T-helper 2 cell treated with Interferon-gamma antibody and Interleukin-4, amounts not matched to agents 5 μg/mL and 100 μg/mL, for 36 hours (primary cell): Measurements from ENCODE around the gene NOP53.
"Not testable (repeated sequence)": the region's sequence is repeated elsewhere in the genome, so short reads cannot be mapped to it uniquely, and the experiment has no call there.

ENCODE experiments used
- DNase-seq: peaks from one replicate; pipeline ENCODE4 v3.0.0; 2021; ENCODE audit warnings: low spot score
- H3K27ac Mint-ChIP-seq: one replicate; pipeline ENCODE4 v1.8.0; 2021; ENCODE audit warnings: mild to moderate bottlenecking, mixed read lengths
- H3K27me3 Mint-ChIP-seq: one replicate; pipeline ENCODE4 v1.8.0; 2021; ENCODE audit warnings: low read depth, mixed read lengths
- H3K36me3 Mint-ChIP-seq: one replicate; pipeline ENCODE4 v1.8.0; 2021; ENCODE audit warnings: low read depth, mixed read lengths
- H3K4me1 Mint-ChIP-seq: one replicate; pipeline ENCODE4 v1.8.0; 2021; ENCODE audit warnings: low read depth, mixed read lengths
- H3K4me3 Mint-ChIP-seq: one replicate; pipeline ENCODE4 v1.8.0; 2022; ENCODE audit warnings: mild to moderate bottlenecking, moderate library complexity, mixed read lengths
- H3K9me3 Mint-ChIP-seq: one replicate; pipeline ENCODE4 v1.8.0; 2021; ENCODE audit warnings: mixed read lengths

NOP53 gene

DNA sequence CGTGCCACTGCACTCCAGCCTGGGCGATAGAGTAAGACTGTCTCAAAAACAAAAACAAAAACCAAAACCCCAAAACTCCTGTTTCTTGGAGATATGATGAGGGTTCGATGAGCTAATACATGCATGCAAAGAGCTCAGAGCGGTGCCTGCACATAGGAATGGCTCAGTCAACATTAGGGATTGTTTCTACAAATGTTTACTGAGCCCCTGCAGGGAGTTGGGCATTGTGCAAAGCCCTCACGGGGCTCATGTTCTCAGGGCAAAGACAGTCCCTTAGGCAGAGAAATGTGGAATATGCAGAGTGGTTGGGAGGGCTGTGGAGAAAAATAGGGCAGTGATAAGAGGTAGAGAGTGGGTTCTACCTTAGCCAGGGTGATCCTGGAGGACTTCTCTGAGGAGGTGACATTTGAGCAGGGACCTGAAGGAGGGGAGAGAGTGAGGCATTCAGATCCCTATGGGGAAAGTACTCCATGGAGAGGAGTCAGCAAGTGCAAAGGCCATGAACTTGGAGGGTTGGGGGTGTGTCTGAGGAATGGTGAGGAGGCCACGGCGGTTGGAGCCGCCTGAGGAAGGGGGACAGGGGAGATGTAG lies 33.6 kb upstream of the NOP53 start:
- Mint-ChIP-seq H3K9me3 (no peaks in the 10 kb centered on the region), H3K4me1 (peaks cover 5% of the 10 kb centered on the region), H3K27ac (no peak overlapping the region), H3K4me3 (no peak overlapping the region), H3K27me3 (peaks cover 28% of the 10 kb centered on the region), H3K36me3 (no peaks in the 10 kb centered on the region)
- no peak for DNase-seq

DNA sequence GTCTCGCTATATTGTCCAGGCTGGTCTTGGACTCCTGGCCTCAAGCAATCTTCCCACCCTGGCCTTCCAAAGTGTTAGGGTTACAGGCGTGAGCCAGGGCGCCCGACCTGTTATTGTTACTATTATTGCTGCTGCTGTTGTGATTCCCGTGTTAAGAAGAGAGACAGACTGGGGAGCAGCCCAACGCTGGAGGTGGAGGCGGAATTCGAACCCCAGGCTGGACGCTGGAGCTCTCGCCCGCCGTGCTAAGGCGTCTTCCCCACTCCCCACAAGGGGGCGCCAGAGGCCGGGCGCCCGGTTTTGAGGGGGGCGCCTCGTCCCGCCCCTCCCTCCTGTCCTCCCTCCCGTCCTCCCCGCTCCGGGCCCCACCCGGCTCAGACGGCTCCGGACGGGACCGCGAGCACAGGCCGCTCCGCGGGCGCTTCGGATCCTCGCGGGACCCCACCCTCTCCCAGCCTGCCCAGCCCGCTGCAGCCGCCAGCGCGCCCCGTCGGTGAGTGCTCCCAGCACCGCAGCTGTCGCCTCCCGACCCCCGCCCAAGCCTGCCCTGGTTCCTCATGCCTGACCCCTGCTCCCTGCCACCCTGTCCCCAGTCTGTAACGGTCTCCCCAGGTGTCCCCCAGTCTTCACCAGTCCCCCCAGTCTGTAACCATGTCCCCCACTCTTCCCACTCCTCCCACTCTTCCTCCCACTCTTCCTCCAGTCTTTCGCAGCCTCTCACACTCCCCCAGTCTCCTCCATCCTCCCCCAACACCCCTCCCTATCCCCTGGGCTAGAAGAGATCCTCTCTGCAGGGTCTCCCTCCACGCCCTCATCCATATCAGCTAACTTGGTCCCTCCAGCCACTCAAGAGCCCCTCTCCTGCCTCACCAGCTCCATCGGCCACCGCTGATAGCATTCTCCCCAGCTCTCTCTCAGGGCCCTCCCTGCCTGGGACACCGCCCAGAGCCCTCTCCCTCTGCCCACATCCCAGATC lies 32.0 kb upstream of the NOP53 start, which contains the start of gene EHD2:
TSS of gene EHD2 (plus strand) at position 377 of the 976 bp plus-strand sequence. CDS start 3,191 bp downstream, outside the sequence.
- Mint-ChIP-seq H3K4me3 (peak within 1 kb of the TSS; percentile 24), H3K4me1 (peaks cover 5% of the 10 kb centered on the region), H3K36me3 (no peaks in the 10 kb centered on the region), H3K27ac (no peak within 1 kb of the TSS), H3K9me3 (no peaks in the 10 kb centered on the region), H3K27me3 (peaks cover 28% of the 10 kb centered on the region)
- DNase-seq, result peak; percentile 25

DNA sequence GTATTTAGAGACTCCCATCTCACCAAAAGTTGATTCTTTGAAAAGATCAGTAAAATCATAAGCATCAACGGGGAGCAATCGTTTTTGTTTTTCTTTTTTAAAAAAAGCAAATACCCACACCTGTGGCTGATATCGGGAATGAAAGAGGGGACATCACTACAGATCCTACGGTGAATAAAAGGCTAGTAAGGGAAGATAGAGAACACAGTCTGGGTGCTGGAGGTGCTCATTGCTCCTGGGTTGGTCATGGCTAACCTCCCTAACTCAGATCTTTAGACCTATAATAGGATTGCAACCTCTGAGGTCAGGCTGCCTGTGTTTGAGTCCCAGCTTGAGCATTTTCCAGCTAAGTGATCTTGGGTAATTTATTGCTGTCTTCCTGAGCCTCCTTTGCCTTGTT lies 31.0 kb upstream of the NOP53 start:
- H3K27ac Mint-ChIP-seq, result no peak overlapping the region
- DNase-seq, result no peak
- H3K9me3 Mint-ChIP-seq, result no peaks in the 10 kb centered on the region

DNA sequence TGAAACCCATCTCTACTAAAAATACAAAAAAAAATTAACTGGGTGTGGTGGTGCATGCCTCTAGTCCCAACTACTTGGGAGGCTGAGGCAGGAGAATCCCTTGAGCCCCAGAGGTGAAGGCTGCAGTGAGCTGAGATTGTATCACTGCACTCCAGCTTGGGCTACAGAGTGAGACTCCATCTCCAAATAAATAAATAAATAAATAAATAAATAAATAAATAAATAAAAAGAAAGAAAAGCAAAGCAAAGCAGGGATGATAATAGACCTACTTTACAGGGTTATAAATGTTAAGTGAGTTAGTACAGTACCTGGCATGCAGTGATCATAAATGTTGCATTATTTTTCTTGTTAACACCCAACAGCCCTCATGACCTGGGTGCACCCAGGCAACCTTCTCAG lies 30.5 kb upstream of the NOP53 start:
- not testable (repeated sequence) for H3K36me3 Mint-ChIP-seq, H3K27ac Mint-ChIP-seq, DNase-seq, H3K9me3 Mint-ChIP-seq, H3K4me3 Mint-ChIP-seq, H3K4me1 Mint-ChIP-seq
- H3K27me3 Mint-ChIP-seq, result peaks cover 28% of the 10 kb centered on the region

More for the DNA sequence above, 31.0 kb upstream of the NOP53 start:
- H3K4me3 Mint-ChIP-seq, result no peak overlapping the region
- no peaks in the 10 kb centered on the region for H3K36me3 Mint-ChIP-seq
- peaks cover 5% of the 10 kb centered on the region for H3K4me1 Mint-ChIP-seq
- peaks cover 28% of the 10 kb centered on the region for H3K27me3 Mint-ChIP-seq

DNA sequence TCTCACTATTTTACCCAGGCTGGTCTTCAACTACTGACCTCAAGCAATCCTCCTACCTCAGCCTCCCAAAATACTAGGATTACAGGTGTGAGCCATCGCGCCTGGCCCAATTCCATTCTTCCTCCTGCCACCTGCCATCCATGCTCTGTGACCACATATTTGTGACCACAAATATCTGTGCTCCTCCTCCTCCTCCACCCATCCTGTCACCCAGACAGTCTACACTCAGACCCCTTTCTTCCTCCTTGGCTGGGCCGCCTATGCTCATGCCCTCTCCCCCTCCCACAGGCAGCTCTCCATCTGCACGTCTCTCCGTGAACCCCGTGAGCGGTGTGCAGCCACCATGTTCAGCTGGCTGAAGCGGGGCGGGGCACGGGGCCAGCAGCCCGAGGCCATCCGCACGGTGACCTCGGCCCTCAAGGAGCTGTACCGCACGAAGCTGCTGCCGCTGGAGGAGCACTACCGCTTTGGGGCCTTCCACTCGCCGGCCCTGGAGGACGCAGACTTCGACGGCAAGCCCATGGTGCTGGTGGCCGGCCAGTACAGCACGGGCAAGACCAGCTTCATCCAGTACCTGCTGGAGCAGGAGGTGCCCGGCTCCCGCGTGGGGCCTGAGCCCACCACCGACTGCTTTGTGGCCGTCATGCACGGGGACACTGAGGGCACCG lies 28.9 kb upstream of the NOP53 start:
- Mint-ChIP-seq H3K27me3 (peaks cover 28% of the 10 kb centered on the region), H3K36me3 (no peaks in the 10 kb centered on the region), H3K9me3 (no peaks in the 10 kb centered on the region), H3K4me1 (peaks cover 5% of the 10 kb centered on the region), H3K27ac (no peak overlapping the region), H3K4me3 (no peak overlapping the region)
- DNase-seq, result no peak

DNA sequence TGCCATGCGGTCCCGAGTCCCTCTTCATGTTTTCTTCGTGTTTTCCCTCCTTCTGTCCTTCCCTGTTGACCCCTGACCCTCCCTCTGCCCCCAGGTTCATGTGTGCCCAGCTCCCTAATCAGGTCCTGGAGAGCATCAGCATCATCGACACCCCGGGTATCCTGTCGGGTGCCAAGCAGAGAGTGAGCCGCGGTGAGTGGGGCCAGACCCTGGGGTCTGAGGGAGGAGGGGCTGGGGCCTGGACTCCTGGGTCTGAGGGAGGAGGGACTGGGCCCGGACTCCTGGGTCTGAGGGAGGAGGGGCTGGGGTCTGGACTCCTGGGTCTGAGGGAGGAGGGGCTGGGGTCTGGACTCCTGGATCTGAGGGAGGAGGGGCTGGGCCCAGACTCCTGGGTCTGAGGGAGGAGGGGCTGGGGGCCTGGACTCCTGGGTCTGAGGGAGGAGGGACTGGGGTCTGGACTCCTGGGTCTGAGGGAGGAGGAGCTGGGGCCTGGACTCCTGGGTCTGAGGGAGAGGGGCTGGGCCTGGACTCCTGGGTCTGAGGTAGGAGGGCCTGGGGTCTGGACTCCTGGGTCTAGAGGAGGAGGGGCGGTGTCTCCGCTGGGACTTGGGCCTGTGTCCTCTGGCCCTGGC lies 26.8 kb upstream of the NOP53 start:
- H3K4me3 Mint-ChIP-seq, H3K36me3 Mint-ChIP-seq, H3K4me1 Mint-ChIP-seq, H3K27ac Mint-ChIP-seq, H3K9me3 Mint-ChIP-seq, DNase-seq: not testable (repeated sequence)
- peaks cover 20% of the 10 kb centered on the region for H3K27me3 Mint-ChIP-seq

DNA sequence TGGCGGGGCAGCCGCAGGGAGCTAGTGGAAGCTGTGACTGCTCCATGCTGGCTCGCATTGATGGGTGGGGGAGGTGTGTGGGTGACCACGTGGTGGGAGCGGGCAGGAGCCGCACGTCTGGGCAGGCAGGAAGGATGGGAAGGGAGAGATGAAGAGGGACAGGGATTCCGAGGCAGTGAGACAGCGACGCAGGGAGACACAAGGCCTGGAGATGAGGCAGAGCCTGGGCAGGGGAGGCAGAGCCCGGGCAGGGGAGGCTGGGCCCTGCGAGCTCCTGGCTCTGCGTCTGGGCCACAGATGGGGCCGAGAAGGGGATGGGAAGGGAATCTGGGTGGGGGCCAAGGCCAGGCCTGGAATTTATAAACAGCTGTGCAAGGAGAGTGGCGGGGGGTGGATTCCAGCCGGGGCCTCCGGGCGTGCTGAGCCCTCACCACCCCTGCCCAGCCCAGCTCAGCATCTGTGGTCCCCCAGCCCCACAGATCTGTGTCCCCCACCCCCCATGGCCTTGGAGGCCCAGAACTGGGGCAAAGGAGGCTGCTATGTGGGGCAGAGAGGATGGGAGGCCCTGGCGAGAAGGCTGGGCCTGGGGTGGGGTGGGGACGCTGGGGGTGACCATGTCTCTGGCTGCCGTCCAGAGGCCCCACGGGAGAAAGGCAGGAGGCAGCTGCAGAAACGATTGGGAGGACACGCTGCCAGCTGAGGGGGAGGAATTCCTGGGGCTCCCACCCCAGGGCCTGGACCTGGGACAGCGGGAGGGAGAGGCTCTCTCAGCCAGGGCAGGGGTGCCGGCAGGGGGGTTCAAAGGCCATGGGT lies 26.1 kb upstream of the NOP53 start:
- no peak overlapping the region for H3K4me3 Mint-ChIP-seq
- no peaks in the 10 kb centered on the region for H3K36me3 Mint-ChIP-seq
- no peaks in the 10 kb centered on the region for H3K4me1 Mint-ChIP-seq
- H3K9me3 Mint-ChIP-seq, result no peaks in the 10 kb centered on the region
- no peak overlapping the region for H3K27ac Mint-ChIP-seq
- DNase-seq, result no peak
- peaks cover 13% of the 10 kb centered on the region for H3K27me3 Mint-ChIP-seq

DNA sequence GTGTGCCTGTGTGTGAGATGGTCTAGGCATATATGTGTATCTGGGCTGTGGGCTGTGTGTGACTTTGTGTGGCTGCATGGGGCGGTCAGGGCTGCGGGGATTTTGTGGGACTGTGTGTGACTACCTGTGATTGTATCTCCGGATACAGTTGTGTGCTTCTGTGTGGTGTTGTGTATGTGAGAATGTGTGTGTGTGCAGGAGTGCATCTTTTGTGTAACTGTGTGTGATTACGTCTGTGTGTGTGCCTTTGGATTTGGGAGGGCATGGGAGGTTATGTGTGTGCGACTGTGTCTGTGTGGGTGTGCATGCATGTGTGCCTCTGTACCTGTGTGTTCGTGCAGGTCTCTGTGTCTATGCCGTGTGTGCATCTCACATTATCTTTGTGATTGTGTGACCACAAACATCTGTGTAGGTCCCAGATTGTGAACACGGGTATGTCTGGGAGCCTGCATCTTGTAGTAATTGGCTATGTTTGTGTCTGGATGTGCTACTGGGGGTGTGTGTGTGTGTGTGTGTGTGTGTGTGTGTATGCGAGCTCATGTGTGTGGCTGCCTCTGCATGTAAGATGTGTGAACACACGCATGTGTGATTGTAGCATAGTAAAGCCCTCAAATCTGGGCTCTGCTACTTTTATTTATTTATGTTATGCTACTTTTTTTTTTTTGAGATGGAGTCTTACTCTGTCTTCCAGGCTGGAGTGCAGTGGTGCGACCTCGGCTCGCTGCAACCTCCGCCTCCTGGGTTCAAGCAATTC lies 24.5 kb upstream of the NOP53 start:
- Mint-ChIP-seq H3K27me3 (peaks cover 3% of the 10 kb centered on the region), H3K36me3 (no peaks in the 10 kb centered on the region), H3K27ac (no peak overlapping the region), H3K4me1 (no peaks in the 10 kb centered on the region), H3K9me3 (no peaks in the 10 kb centered on the region), H3K4me3 (no peak overlapping the region)
- DNase-seq, result no peak

DNA sequence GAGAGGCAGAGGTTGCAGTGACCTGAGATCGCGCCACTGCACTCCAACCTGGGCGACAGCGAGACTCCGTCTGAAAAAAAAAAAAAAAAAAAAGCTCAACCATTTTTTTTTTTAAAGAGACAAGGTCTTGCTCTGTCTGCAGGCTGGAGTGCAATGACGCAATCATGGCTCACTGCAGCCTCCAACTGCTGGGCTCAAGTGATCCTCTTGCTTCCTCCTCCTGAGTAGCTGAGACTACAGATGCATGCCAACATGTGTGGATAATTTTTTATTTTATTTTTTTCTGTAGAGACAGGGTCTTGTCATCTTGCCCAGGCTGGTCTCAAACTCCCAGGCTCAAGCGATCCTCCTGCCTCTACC lies 21.8 kb upstream of the NOP53 start:
- H3K36me3 Mint-ChIP-seq, result no peaks in the 10 kb centered on the region
- H3K27me3 Mint-ChIP-seq, result no peaks in the 10 kb centered on the region
- no peaks in the 10 kb centered on the region for H3K9me3 Mint-ChIP-seq
- H3K4me3 Mint-ChIP-seq, result no peak overlapping the region
- DNase-seq, result no peak
- H3K4me1 Mint-ChIP-seq, result peaks cover 5% of the 10 kb centered on the region
- no peak overlapping the region for H3K27ac Mint-ChIP-seq

DNA sequence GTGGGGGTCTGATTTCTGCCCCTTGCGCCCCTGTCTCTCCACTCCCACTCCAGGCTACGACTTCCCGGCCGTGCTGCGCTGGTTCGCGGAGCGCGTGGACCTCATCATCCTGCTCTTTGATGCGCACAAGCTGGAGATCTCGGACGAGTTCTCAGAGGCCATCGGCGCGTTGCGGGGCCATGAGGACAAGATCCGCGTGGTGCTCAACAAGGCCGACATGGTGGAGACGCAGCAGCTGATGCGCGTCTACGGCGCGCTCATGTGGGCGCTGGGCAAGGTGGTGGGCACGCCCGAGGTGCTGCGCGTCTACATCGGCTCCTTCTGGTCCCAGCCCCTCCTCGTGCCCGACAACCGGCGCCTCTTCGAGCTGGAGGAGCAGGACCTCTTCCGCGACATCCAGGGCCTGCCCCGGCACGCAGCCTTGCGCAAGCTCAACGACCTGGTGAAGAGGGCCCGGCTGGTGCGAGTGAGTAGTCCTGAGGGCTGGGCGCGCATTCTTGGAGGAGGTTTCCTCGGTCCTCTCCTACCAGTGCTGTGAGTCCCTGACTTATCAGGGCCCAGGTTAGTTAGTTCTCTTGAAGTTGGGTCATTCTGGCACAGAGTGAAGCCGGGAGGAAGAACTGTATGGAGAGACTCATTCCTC lies 19.5 kb upstream of the NOP53 start:
- Mint-ChIP-seq H3K36me3 (no peaks in the 10 kb centered on the region), H3K27me3 (peaks cover 4% of the 10 kb centered on the region), H3K4me3 (no peak overlapping the region), H3K4me1 (peaks cover 19% of the 10 kb centered on the region), H3K27ac (no peak overlapping the region), H3K9me3 (no peaks in the 10 kb centered on the region)
- DNase-seq, result no peak

DNA sequence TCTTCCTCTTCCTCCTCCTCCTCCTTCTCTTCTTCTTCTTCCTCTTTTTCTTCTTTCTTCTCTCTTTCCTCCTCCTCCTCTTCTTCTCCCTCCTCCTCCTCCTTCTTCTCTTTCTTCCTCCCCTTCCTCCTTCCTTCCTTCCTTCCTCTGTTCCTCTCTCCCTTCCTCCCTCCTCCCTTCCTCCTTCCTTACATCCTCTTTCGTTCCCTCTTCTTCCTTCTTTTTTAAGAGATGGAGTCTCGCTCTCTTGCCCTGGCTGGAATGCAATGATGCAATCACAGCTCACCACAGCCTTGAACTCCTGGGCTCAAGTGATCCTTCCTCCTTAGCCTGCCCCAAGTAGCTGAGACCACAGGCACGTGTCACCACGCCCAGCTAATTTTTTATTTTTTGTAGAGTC lies 18.9 kb upstream of the NOP53 start:
- H3K4me1 Mint-ChIP-seq, result peaks cover 19% of the 10 kb centered on the region
- H3K27ac Mint-ChIP-seq, result no peak overlapping the region
- H3K9me3 Mint-ChIP-seq, result no peaks in the 10 kb centered on the region
- no peaks in the 10 kb centered on the region for H3K36me3 Mint-ChIP-seq
- no peak overlapping the region for H3K4me3 Mint-ChIP-seq
- no peak for DNase-seq
- peaks cover 4% of the 10 kb centered on the region for H3K27me3 Mint-ChIP-seq

DNA sequence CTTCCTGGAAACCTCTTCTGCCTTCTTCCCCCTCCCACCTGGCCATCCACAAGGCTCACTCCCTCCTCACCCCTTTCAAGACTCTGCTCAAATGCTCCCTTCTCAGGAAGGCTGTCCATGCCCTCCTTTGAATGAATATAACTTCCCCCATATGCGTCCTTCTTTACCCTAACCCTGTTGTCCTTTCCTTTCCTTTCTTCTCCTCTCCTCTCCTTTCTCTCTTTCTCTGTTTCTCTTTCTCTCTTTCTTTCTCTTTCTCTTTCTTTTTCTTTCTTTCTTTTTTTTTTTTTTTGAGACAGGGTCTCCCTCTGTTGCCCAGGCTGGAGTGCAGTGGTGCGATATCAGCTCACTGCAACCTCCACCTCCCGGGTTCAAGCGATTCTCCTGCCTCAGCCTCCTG lies 17.1 kb upstream of the NOP53 start:
- not testable (repeated sequence) for H3K27ac Mint-ChIP-seq, H3K36me3 Mint-ChIP-seq, DNase-seq, H3K27me3 Mint-ChIP-seq, H3K9me3 Mint-ChIP-seq, H3K4me3 Mint-ChIP-seq
- peaks cover 19% of the 10 kb centered on the region for H3K4me1 Mint-ChIP-seq
